Mucosa of descending colon (tissue), 3 donors: ENCODE data around the gene EIF4E1B. TPM values are rescaled to one million over a fixed set of nuclear protein-coding genes. Genes with fewer than 3 reads are reported as not detected.
A peak's percentile ranks its signal among the peaks of the same experiment; 100 is the strongest.

ENCODE experiments used
- ATAC-seq: fragments of 200-7000 bp; cut with Tn5 transposase; one replicate; pipeline ENCODE4 v1.9.1; 2020; ENCODE audit warnings: mild to moderate bottlenecking, moderate library complexity
- DNase-seq, 3 donors: peaks; one replicate each; pipeline ENCODE4 v3.0.0-alpha.2; 2020
- H3K36me3 ChIP-seq: fragments of 200-600 bp; one replicate; pipeline ENCODE4 v1.8.0; 2021; ENCODE audit warnings: low read depth, mild to moderate bottlenecking
- H3K4me1 ChIP-seq: fragments of 200-600 bp; one replicate; pipeline ENCODE4 v1.8.0; 2021; ENCODE audit warnings: low read depth, mild to moderate bottlenecking
- H3K4me3 ChIP-seq: fragments of 200-600 bp; one replicate; pipeline ENCODE4 v1.8.0; 2021; ENCODE audit warnings: mild to moderate bottlenecking
- H3K9me3 ChIP-seq: fragments of 200-600 bp; one replicate; pipeline ENCODE4 v1.8.0; 2021; ENCODE audit warnings: mild to moderate bottlenecking
- CTCF ChIP-seq: fragments of 200-600 bp; IDR thresholded peaks from one replicate; pipeline ENCODE4 v1.8.0; 2022; ENCODE audit warnings: antibody characterized with exemption, mild to moderate bottlenecking
- intact Hi-C, 2 donors: fragments of 100-400 bp; cut with DNase I in 1 of 2; cut with micrococcal nuclease in 1 of 2; formaldehyde crosslinking; loops; one replicate each; pipeline versions ENCODE4 v1.11.0 to v1.11.1; 2022; cut with DNase I, micrococcal nuclease
- total RNA-seq, 3 donors: library from RNA; stranded (reverse); fragmentation: NEBNext Ultra II Directional in 2 of 3; extraction: Animal tissue kit (Norgen Biotek cat#: 25700) in 2 of 3; gene quantifications; one replicate each; pipeline versions ENCODE4 v1.2.1 to v1.2.4, GENCODE V29; 2021 to 2023
- donor health status: DM: no; HTN: no; CAD: no; lungs with moderate emphysema.
- donor health status: DM: no; HTN: no; CAD: no.
- donor health status: DM: no; HTN: yes; CAD: no.

Gene EIF4E1B
- total RNA-seq, 3 donors from 2014 or later: not detected

- ATAC-seq (no peak), DNase-seq (peak in 1 of 3 donors; percentile 30)
- peaks cover 3% of the 10 kb centered on the region for H3K4me1 ChIP-seq
- no peaks in the 10 kb centered on the region for H3K9me3 ChIP-seq
- no peak for TF ChIP-seq CTCF
- intact Hi-C loops: no loop called here
- H3K36me3 ChIP-seq: no peaks in the 10 kb centered on the region
- no peak overlapping the region for H3K4me3 ChIP-seq
Observed at GRCh38 chr5:176664886-176665285, 34.4 kb downstream of the EIF4E1B start.

- TF ChIP-seq CTCF: no peak
- DNase-seq: no peak
- intact Hi-C loops: no loop called here
Observed at GRCh38 chr5:176665517-176665916, 35.0 kb downstream of the EIF4E1B start.

GRCh38 chr5:176667637-176668036 lies 37.2 kb downstream of the EIF4E1B start:
- Histone ChIP-seq H3K36me3 (no peaks in the 10 kb centered on the region), H3K9me3 (no peaks in the 10 kb centered on the region), H3K4me3 (no peak overlapping the region), H3K4me1 (no peaks in the 10 kb centered on the region)
- TF ChIP-seq CTCF: no peak
- DNase-seq (no peak), ATAC-seq (no peak)
- intact Hi-C loops: no loop called here

More at GRCh38 chr5:176665517-176665916, 35.0 kb downstream of the EIF4E1B start:
- no peak for ATAC-seq
- Histone ChIP-seq H3K4me1 (peaks cover 3% of the 10 kb centered on the region), H3K9me3 (no peaks in the 10 kb centered on the region), H3K4me3 (no peak overlapping the region), H3K36me3 (no peaks in the 10 kb centered on the region)

GRCh38 chr5:176670449-176670848 lies 40.0 kb downstream of the EIF4E1B start:
- H3K9me3 ChIP-seq: no peaks in the 10 kb centered on the region
- H3K4me1 ChIP-seq: no peaks in the 10 kb centered on the region
- intact Hi-C loops: no loop called here
- no peaks in the 10 kb centered on the region for H3K36me3 ChIP-seq
- no peak for DNase-seq
- H3K4me3 ChIP-seq: no peak overlapping the region
- no peak for TF ChIP-seq CTCF
- no peak for ATAC-seq

- ATAC-seq (no peak), DNase-seq (no peak)
- H3K9me3 ChIP-seq: no peaks in the 10 kb centered on the region
- intact Hi-C loops: no loop called here
- H3K4me3 ChIP-seq: no peak overlapping the region
- TF ChIP-seq CTCF: no peak
- H3K4me1 ChIP-seq: no peaks in the 10 kb centered on the region
- H3K36me3 ChIP-seq: no peaks in the 10 kb centered on the region
Observed at GRCh38 chr5:176671399-176671798, 40.9 kb downstream of the EIF4E1B start.
